ENCODE results near the gene NTSR1. TPM values are rescaled to one million over a fixed set of nuclear protein-coding genes. Genes with fewer than 3 reads are reported as not detected.
A peak's percentile ranks its signal among the peaks of the same experiment; 100 is the strongest.

NTSR1 gene
- total RNA-seq, 1 experiment from 2014 or later, result 4.5 TPM

DNA sequence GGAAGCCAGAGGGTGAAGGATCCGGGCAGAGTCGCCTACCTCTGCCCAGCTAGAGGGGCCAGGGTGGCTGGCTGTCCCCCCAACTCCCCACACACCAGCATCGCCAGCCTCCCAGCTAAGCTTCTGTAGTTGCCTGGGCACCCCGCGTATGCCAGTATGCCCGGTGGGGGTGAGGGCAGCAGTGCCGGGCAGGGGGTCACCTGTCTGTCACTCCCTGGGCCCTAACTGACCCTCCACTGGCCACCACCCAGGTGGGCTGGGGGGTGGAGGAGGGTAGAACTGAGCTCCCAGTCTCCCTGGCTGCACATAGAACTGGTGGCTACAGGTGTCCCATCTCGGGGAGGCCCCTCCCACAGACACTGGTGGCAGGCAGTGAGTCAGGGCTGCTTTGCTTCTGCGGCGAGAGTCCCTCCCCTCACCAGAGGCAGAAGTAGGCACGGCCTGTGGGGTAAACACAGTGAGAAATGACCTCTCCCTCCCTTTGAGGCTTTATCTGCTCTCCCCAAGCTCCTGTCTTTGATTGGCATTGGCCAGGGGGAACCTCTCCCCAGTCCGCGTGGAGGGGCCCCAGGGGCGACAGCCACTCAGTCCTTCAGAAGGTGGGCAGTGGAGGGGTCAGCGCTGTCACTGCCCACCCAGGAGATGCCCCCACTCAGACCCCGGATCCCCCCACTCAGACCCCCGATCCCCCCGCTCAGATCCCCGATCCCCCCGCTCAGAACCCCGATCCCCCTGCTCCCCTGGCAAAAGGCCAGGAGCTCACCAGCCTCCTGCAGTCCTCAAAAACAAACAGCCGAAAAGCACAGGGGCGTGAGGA, 2.5 kb downstream of the NTSR1 start:
- POLR2A ChIA-PET, result interaction anchor here (0.5 to 1.8 kb wide), 6 partner anchors 8 to 84 kb away, joined by 3 to 7 read pairs (median 4); partner anchors contain the start of gene MRGBP
- H3K4me1 Mint-ChIP-seq (ENCODE audit: insufficient read depth, unreplicated experiment), result peaks cover 25% of the 10 kb centered on the region
- BruUV-seq (replicated peaks), result no TSS peak
- peak; percentile 64 for DNase-seq (ENCODE audit: unreplicated experiment)
- no peaks in the 10 kb centered on the region for H3K36me3 Mint-ChIP-seq (ENCODE audit: insufficient read depth, unreplicated experiment)
- TF ChIP-seq CTCF (IDR thresholded peaks at IDR 0.05; ENCODE audit: unreplicated experiment), result no peak
- H3K27ac Mint-ChIP-seq (ENCODE audit: low read depth, unreplicated experiment), result no peak overlapping the region
- H3K27me3 Mint-ChIP-seq (ENCODE audit: insufficient read depth, unreplicated experiment), result no peaks in the 10 kb centered on the region
- H3K9me3 Mint-ChIP-seq (ENCODE audit: unreplicated experiment), result no peaks in the 10 kb centered on the region
- no peak overlapping the region for H3K4me3 Mint-ChIP-seq (ENCODE audit: unreplicated experiment)
- intact Hi-C loops (cut with micrococcal nuclease), result no loop called here
- CTCF ChIA-PET, result interaction anchor here (1.1 to 1.3 kb wide), 2 partner anchors 7 to 81 kb away, joined by 5 read pairs; no protein-coding TSS in a partner anchor

- POLR2A ChIA-PET, result interaction anchor here (1.0 to 1.8 kb wide), 4 partner anchors 11 to 84 kb away, joined by 3 to 7 read pairs (median 6); partner anchors contain the start of gene MRGBP
- BruUV-seq (replicated peaks), result no TSS peak
Observed at GRCh38 chr20:62711703-62712101, 3.1 kb downstream of the NTSR1 start.

GRCh38 chr20:62712606-62713005, 4.0 kb downstream of the NTSR1 start:
- TF ChIP-seq CTCF (IDR thresholded peaks at IDR 0.05; ENCODE audit: unreplicated experiment), result no peak
- Mint-ChIP-seq H3K4me1 (ENCODE audit: insufficient read depth, unreplicated experiment) (peaks cover 20% of the 10 kb centered on the region), H3K27me3 (ENCODE audit: insufficient read depth, unreplicated experiment) (no peaks in the 10 kb centered on the region), H3K9me3 (ENCODE audit: unreplicated experiment) (no peaks in the 10 kb centered on the region), H3K4me3 (ENCODE audit: unreplicated experiment) (no peak overlapping the region), H3K27ac (ENCODE audit: low read depth, unreplicated experiment) (no peak overlapping the region), H3K36me3 (ENCODE audit: insufficient read depth, unreplicated experiment) (peaks cover 5% of the 10 kb centered on the region)
- intact Hi-C loops (cut with micrococcal nuclease), result no loop called here
- ChIA-PET POLR2A (interaction anchor here (1.6 to 1.8 kb wide), 2 partner anchors 60 kb away, joined by 5 to 6 read pairs; no protein-coding TSS in a partner anchor), CTCF (interaction anchor here (0.7 to 1.3 kb wide), 3 partner anchors 9 to 24 kb away, joined by 3 to 5 read pairs (median 3); no protein-coding TSS in a partner anchor)
- no peak for DNase-seq (ENCODE audit: unreplicated experiment)
- no TSS peak for BruUV-seq (replicated peaks)

More at GRCh38 chr20:62711703-62712101, 3.1 kb downstream of the NTSR1 start:
- DNase-seq (ENCODE audit: unreplicated experiment), result no peak
- intact Hi-C loops (cut with micrococcal nuclease), result no loop called here
- Mint-ChIP-seq H3K27ac (ENCODE audit: low read depth, unreplicated experiment) (no peak overlapping the region), H3K9me3 (ENCODE audit: unreplicated experiment) (no peaks in the 10 kb centered on the region), H3K4me1 (ENCODE audit: insufficient read depth, unreplicated experiment) (peaks cover 25% of the 10 kb centered on the region), H3K4me3 (ENCODE audit: unreplicated experiment) (no peak overlapping the region), H3K36me3 (ENCODE audit: insufficient read depth, unreplicated experiment) (no peaks in the 10 kb centered on the region), H3K27me3 (ENCODE audit: insufficient read depth, unreplicated experiment) (no peaks in the 10 kb centered on the region)
- CTCF ChIA-PET, result interaction anchor here (1.0 to 1.3 kb wide), 3 partner anchors 8 to 80 kb away, joined by 3 to 5 read pairs (median 5); no protein-coding TSS in a partner anchor
- no peak for TF ChIP-seq CTCF (IDR thresholded peaks at IDR 0.05; ENCODE audit: unreplicated experiment)

- no peak for DNase-seq (ENCODE audit: unreplicated experiment)
- BruUV-seq (replicated peaks), result no TSS peak
- Mint-ChIP-seq H3K4me3 (ENCODE audit: unreplicated experiment) (no peak overlapping the region), H3K4me1 (ENCODE audit: insufficient read depth, unreplicated experiment) (peaks cover 14% of the 10 kb centered on the region), H3K27ac (ENCODE audit: low read depth, unreplicated experiment) (no peak overlapping the region), H3K9me3 (ENCODE audit: unreplicated experiment) (no peaks in the 10 kb centered on the region), H3K36me3 (ENCODE audit: insufficient read depth, unreplicated experiment) (peaks cover 5% of the 10 kb centered on the region), H3K27me3 (ENCODE audit: insufficient read depth, unreplicated experiment) (no peaks in the 10 kb centered on the region)
- intact Hi-C loops (cut with micrococcal nuclease), result no loop called here
- ChIA-PET CTCF (interaction anchor here (0.7 to 1.2 kb wide), 3 partner anchors 10 to 78 kb away, joined by 3 to 5 read pairs (median 4); no protein-coding TSS in a partner anchor), POLR2A (interaction anchor here (0.6 kb wide), 1 partner anchor 10 kb away, joined by 3 read pairs; no protein-coding TSS in a partner anchor)
- no peak for TF ChIP-seq CTCF (IDR thresholded peaks at IDR 0.05; ENCODE audit: unreplicated experiment)
Observed at GRCh38 chr20:62714006-62714405, 5.4 kb downstream of the NTSR1 start.

Data from MCF 10A (cell line).